ENCODE data around the gene WDR49. TPM values are rescaled to one million over a fixed set of nuclear protein-coding genes. Genes with fewer than 3 reads are reported as not detected.
A peak's percentile ranks its signal among the peaks of the same experiment; 100 is the strongest.
"Not testable (repeated sequence)": the region's sequence is repeated elsewhere in the genome, so short reads cannot be mapped to it uniquely, and the experiment has no call there.

WDR49 gene
- total and polyA plus RNA-seq, 4 donors: 1.7 to 3.8 (median 3.0) TPM; not detected in 1

DNA sequence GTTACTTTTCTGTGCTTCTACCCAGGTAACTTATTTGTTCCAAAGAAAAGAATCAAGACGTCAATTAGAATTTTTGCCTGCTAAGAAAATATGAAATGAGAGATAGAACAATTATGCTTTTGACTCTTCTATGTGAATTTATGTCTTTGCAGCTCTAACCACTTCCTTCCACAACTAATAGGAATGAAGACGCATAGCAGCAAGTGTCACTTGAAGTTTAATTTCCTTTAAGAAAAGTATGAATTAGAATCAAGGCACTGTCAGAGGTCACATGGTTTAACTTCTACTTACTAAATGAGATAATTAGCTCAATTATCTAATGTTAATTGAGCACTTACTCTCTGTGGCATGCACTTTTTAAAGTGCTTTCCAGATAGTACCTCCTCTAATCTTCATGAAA, 3.3 kb downstream of the WDR49 start:
- Histone ChIP-seq H3K36me3 (ENCODE audit: control insufficient read depth in 1 of 2, insufficient read depth in 2 of 2, low read length in 1 of 2) (no peaks in the 10 kb centered on the region), H3K27me3 (ENCODE audit: control insufficient read depth in 1 of 2, insufficient read depth in 2 of 2, low read length in 1 of 2) (no peaks in the 10 kb centered on the region), H3K4me3 (ENCODE audit: low read length in 2 of 2) (no peak overlapping the region), H3K9me3 (ENCODE audit: control insufficient read depth, low read length) (no peaks in the 10 kb centered on the region), H3K27ac (ENCODE audit: low read depth in 1 of 2, low read length in 2 of 2) (no peak overlapping the region), H3K4me1 (ENCODE audit: control insufficient read depth in 1 of 2, insufficient read depth in 2 of 2, low read length in 2 of 2) (no peaks in the 10 kb centered on the region)
- DNase-seq (no peak), ATAC-seq (ENCODE audit: low FRiP score) (no peak)
- intact Hi-C loops (cut with DNase I): no loop called here
- WGBS, 2 donors: 89 to 91% methylated on average over 2 of the region's 2 CpGs

DNA sequence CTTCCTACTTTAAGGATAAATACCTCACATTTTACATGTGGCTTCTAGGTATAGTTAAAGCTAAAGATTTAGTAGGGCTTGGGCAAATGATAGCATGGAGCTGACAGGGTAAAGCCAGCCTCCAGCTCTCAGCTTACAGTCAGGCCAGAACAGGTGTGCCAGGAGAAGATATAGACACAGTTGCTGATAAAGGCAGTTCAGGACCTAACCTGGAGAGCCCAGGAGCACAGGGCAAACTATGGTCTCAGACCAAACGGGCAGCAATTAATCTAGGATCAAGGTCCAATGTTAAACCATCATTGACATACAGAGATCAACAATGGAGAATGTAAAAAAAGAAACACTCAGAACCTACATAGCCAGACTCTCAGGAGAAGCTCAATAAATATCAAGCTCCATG, 4.0 kb downstream of the WDR49 start:
- H3K4me3 ChIP-seq (ENCODE audit: low read length in 2 of 2): no peak overlapping the region
- H3K4me1 ChIP-seq (ENCODE audit: control insufficient read depth in 1 of 2, insufficient read depth in 2 of 2, low read length in 2 of 2): no peaks in the 10 kb centered on the region
- H3K36me3 ChIP-seq (ENCODE audit: control insufficient read depth in 1 of 2, insufficient read depth in 2 of 2, low read length in 1 of 2): no peaks in the 10 kb centered on the region
- 94 to 100% methylated on average over 1 of the region's 1 CpG for WGBS, 2 donors
- no peaks in the 10 kb centered on the region for H3K27me3 ChIP-seq (ENCODE audit: control insufficient read depth in 1 of 2, insufficient read depth in 2 of 2, low read length in 1 of 2)
- DNase-seq (no peak), ATAC-seq (ENCODE audit: low FRiP score) (no peak)
- H3K9me3 ChIP-seq (ENCODE audit: control insufficient read depth, low read length): no peaks in the 10 kb centered on the region
- intact Hi-C loops (cut with DNase I): no loop called here
- no peak overlapping the region for H3K27ac ChIP-seq (ENCODE audit: low read depth in 1 of 2, low read length in 2 of 2)

DNA sequence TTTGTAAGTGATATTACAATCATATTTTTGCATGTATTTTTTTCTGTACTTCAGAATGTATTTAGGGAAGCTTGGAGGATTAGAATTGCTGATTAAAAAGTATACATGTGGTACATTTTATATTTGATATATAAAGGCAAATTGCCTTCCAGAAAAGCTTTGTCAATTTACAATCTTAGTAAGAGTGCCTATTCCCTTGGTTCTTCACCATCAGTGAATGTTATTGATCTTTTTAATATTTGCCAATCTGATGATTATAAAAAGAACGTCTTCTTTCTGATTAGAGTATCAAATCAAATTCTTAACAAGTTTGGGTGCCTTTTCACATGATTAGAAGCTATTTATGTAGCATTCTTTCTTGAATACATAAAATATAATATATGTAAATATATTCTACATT, 9.1 kb downstream of the WDR49 start:
- no peaks in the 10 kb centered on the region for H3K27me3 ChIP-seq (ENCODE audit: control insufficient read depth in 1 of 2, insufficient read depth in 2 of 2, low read length in 1 of 2)
- no peak for ATAC-seq (ENCODE audit: low FRiP score)
- 87 to 98% methylated on average over 1 of the region's 1 CpG for WGBS, 2 donors
- H3K4me1 ChIP-seq (ENCODE audit: control insufficient read depth in 1 of 2, insufficient read depth in 2 of 2, low read length in 2 of 2): no peaks in the 10 kb centered on the region
- no peak for DNase-seq
- H3K27ac ChIP-seq (ENCODE audit: low read depth in 1 of 2, low read length in 2 of 2): no peak overlapping the region
- H3K9me3 ChIP-seq (ENCODE audit: control insufficient read depth, low read length): no peaks in the 10 kb centered on the region
- intact Hi-C loops (cut with DNase I): no loop called here
- H3K4me3 ChIP-seq (ENCODE audit: low read length in 2 of 2): no peak overlapping the region
- no peaks in the 10 kb centered on the region for H3K36me3 ChIP-seq (ENCODE audit: control insufficient read depth in 1 of 2, insufficient read depth in 2 of 2, low read length in 1 of 2)

DNA sequence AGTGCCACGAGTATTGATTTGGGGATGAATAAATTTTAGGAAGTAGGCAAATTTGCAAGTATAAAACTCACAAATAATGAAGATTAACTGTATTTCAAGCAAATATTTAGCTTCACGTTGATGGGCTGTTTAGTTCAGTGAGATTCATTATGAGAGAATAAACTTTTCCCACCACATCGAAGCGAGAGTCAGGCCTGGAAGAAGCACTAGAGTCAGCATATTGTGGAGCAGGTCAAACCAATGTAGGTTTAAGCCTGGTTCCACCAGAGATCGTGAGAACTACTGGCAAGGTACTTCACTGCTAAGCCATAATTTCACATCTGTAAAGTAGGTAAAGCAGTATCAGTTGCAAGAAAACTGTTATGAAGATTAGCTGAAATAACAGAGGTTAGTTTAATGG, 22.3 kb downstream of the WDR49 start:
- H3K4me3 ChIP-seq (ENCODE audit: low read length in 2 of 2): no peak overlapping the region
- H3K4me1 ChIP-seq (ENCODE audit: control insufficient read depth in 1 of 2, insufficient read depth in 2 of 2, low read length in 2 of 2): no peaks in the 10 kb centered on the region
- H3K36me3 ChIP-seq (ENCODE audit: control insufficient read depth in 1 of 2, insufficient read depth in 2 of 2, low read length in 1 of 2): no peaks in the 10 kb centered on the region
- no peaks in the 10 kb centered on the region for H3K9me3 ChIP-seq (ENCODE audit: control insufficient read depth, low read length)
- intact Hi-C loops (cut with DNase I): no loop called here
- 52 to 82% methylated on average over 5 of the region's 5 CpGs for WGBS, 2 donors
- ATAC-seq (ENCODE audit: low FRiP score): no peak
- H3K27me3 ChIP-seq (ENCODE audit: control insufficient read depth in 1 of 2, insufficient read depth in 2 of 2, low read length in 1 of 2): no peaks in the 10 kb centered on the region
- no peak for DNase-seq
- no peak overlapping the region for H3K27ac ChIP-seq (ENCODE audit: low read depth in 1 of 2, low read length in 2 of 2)

DNA sequence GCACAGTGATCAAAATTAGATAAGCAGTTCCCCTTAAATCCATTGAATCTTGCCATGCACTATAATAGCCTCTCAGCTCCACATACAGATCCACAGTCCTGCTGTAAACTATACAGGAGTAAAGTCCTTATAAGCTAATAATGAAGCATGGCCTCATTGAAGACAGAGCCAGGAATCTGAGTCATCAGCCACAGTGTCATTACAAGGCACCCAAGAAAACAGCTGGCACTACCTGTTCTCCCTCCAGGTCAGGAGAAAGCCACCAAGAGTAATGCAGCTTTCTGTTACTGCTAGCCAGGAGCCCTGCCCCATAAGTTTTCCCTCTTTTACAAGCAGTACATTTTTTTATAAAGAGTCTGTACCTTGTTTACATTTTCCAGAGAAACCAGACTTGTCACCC, 27.3 kb downstream of the WDR49 start:
- no peak for ATAC-seq (ENCODE audit: low FRiP score)

DNA sequence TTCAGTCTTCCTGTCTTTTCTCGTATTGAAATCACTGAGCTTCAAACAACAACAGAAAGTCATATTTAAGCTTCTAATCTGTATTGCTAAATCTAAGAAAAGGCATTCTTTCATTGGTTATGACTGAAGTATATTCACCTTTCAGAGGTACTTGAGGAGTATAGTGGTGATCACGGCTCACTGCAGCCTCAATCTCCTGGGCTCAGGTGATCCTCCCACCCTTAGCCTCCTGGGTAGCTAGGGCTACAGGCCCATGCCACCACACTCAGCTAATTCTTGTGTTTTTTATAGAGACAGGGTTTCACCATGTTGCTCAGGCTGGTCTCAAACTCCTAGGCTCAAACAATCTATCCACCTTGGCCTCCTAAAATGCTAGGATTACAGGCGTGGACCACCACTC, 38.7 kb downstream of the WDR49 start:
- Histone ChIP-seq H3K27ac (ENCODE audit: low read depth in 1 of 2, low read length in 2 of 2) (no peak overlapping the region), H3K9me3 (ENCODE audit: control insufficient read depth, low read length) (no peaks in the 10 kb centered on the region), H3K4me1 (ENCODE audit: control insufficient read depth in 1 of 2, insufficient read depth in 2 of 2, low read length in 2 of 2) (no peaks in the 10 kb centered on the region), H3K36me3 (ENCODE audit: control insufficient read depth in 1 of 2, insufficient read depth in 2 of 2, low read length in 1 of 2) (no peaks in the 10 kb centered on the region), H3K4me3 (ENCODE audit: low read length in 2 of 2) (no peak overlapping the region), H3K27me3 (ENCODE audit: control insufficient read depth in 1 of 2, insufficient read depth in 2 of 2, low read length in 1 of 2) (no peaks in the 10 kb centered on the region)
- DNase-seq (no peak), ATAC-seq (ENCODE audit: low FRiP score) (no peak)
- intact Hi-C loops (cut with DNase I): no loop called here
- WGBS, 2 donors: 79 to 86% methylated on average over 3 of the region's 3 CpGs

More for the DNA sequence above, 27.3 kb downstream of the WDR49 start:
- Histone ChIP-seq H3K9me3 (ENCODE audit: control insufficient read depth, low read length) (no peaks in the 10 kb centered on the region), H3K27ac (ENCODE audit: low read depth in 1 of 2, low read length in 2 of 2) (no peak overlapping the region), H3K4me3 (ENCODE audit: low read length in 2 of 2) (no peak overlapping the region), H3K27me3 (ENCODE audit: control insufficient read depth in 1 of 2, insufficient read depth in 2 of 2, low read length in 1 of 2) (no peaks in the 10 kb centered on the region), H3K4me1 (ENCODE audit: control insufficient read depth in 1 of 2, insufficient read depth in 2 of 2, low read length in 2 of 2) (no peaks in the 10 kb centered on the region), H3K36me3 (ENCODE audit: control insufficient read depth in 1 of 2, insufficient read depth in 2 of 2, low read length in 1 of 2) (no peaks in the 10 kb centered on the region)
- no peak for DNase-seq
- intact Hi-C loops (cut with DNase I): no loop called here

DNA sequence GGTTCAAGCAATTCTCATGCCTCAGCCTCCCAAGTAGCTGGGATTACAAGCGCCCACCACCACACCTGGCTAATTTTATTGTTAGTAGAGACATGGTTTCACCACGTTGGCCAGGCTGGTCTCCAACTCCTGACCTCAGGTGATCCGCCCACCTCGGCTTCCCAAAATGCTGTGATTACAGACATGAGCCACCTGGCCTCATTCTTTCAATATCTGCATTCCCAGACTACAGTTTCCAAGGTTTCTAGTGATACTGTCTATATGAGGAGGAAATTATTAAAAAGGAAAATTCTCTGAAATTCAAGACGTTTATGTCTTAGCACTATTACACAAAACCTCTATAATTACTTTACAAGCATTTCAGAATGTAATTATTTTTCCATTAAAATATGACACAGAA, 39.5 kb downstream of the WDR49 start:
- WGBS, 2 donors: 76 to 81% methylated on average over 5 of the region's 5 CpGs
- H3K36me3 ChIP-seq (ENCODE audit: control insufficient read depth in 1 of 2, insufficient read depth in 2 of 2, low read length in 1 of 2); H3K9me3 ChIP-seq (ENCODE audit: control insufficient read depth, low read length); H3K27me3 ChIP-seq (ENCODE audit: control insufficient read depth in 1 of 2, insufficient read depth in 2 of 2, low read length in 1 of 2); ATAC-seq (ENCODE audit: low FRiP score); H3K4me3 ChIP-seq (ENCODE audit: low read length in 2 of 2); H3K27ac ChIP-seq (ENCODE audit: low read depth in 1 of 2, low read length in 2 of 2); intact Hi-C loops (cut with DNase I); H3K4me1 ChIP-seq (ENCODE audit: control insufficient read depth in 1 of 2, insufficient read depth in 2 of 2, low read length in 2 of 2): not testable (repeated sequence)
- peak in 1 of 2 donors; percentile 21 for DNase-seq

DNA sequence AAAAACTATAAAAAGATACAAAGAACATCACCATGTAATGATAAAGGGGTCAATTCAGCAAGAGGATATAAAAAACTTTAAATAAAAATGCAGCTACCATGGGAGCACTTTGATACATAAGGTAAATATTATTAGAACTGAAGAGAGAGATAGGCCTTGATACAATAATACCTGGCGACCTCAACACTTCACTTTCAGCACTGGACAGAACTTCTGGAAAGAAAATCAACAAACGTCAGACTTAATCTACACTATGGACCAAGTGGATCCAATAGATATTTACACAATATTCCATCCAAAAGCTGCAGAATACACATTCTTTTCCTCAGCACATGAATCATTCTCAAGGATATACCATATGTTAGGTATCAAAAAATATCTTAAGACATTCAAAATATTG, 42.0 kb downstream of the WDR49 start:
- DNase-seq (no peak), ATAC-seq (ENCODE audit: low FRiP score) (no peak)
- H3K4me3 ChIP-seq (ENCODE audit: low read length in 2 of 2): no peak overlapping the region
- no peak overlapping the region for H3K27ac ChIP-seq (ENCODE audit: low read depth in 1 of 2, low read length in 2 of 2)
- H3K4me1 ChIP-seq (ENCODE audit: control insufficient read depth in 1 of 2, insufficient read depth in 2 of 2, low read length in 2 of 2): no peaks in the 10 kb centered on the region
- intact Hi-C loops (cut with DNase I): no loop called here
- H3K36me3 ChIP-seq (ENCODE audit: control insufficient read depth in 1 of 2, insufficient read depth in 2 of 2, low read length in 1 of 2): no peaks in the 10 kb centered on the region
- WGBS, 2 donors: 47 to 53% methylated on average over 2 of the region's 2 CpGs
- no peaks in the 10 kb centered on the region for H3K27me3 ChIP-seq (ENCODE audit: control insufficient read depth in 1 of 2, insufficient read depth in 2 of 2, low read length in 1 of 2)
- no peaks in the 10 kb centered on the region for H3K9me3 ChIP-seq (ENCODE audit: control insufficient read depth, low read length)

DNA sequence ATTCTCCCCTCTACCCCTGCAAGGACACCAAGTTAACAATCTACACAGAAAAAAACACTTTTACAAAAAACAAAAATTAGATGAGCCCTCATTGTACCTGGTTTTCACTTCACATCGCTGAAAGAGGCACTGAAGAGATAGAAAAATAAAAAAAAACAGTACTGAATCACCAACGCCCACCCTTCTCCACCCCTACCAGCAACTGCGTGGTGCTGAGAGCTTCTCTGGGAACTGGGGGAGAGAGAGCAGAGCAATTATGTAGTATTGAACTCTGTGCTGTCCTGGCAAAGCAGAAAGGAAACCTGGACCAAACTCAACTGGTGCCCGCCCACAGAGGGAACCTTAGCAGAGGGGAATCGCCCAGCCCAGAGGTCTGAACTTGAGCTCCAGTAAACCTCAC, 44.6 kb downstream of the WDR49 start:
- intact Hi-C loops (cut with DNase I): no loop called here
- H3K27ac ChIP-seq (ENCODE audit: low read depth in 1 of 2, low read length in 2 of 2): no peak overlapping the region
- WGBS, 2 donors: 88 to 91% methylated on average over 5 of the region's 5 CpGs
- ATAC-seq (ENCODE audit: low FRiP score): no peak
- H3K4me3 ChIP-seq (ENCODE audit: low read length in 2 of 2): no peak overlapping the region
- DNase-seq: no peak
- H3K36me3 ChIP-seq (ENCODE audit: control insufficient read depth in 1 of 2, insufficient read depth in 2 of 2, low read length in 1 of 2): no peaks in the 10 kb centered on the region
- H3K27me3 ChIP-seq (ENCODE audit: control insufficient read depth in 1 of 2, insufficient read depth in 2 of 2, low read length in 1 of 2): no peaks in the 10 kb centered on the region
- no peaks in the 10 kb centered on the region for H3K4me1 ChIP-seq (ENCODE audit: control insufficient read depth in 1 of 2, insufficient read depth in 2 of 2, low read length in 2 of 2)
- H3K9me3 ChIP-seq (ENCODE audit: control insufficient read depth, low read length): no peaks in the 10 kb centered on the region
